HepG2 (cell line): Measurements from ENCODE around the gene HID1. TPM values are rescaled to one million over a fixed set of nuclear protein-coding genes. Genes with fewer than 3 reads are reported as not detected.

Experiments
- ATAC-seq: fragments of 200-7000 bp; cut with Tn5 transposase; 3 replicates; pipeline ENCODE4 v1.9.1; 2020; ENCODE audit warnings: mild to moderate bottlenecking, moderate library complexity
- BruUV-seq: library from RNA; stranded (reverse); fragments of 400-500 nt; replicated peaks from 2 replicates; lab custom pipeline; 2021; lab: Mats Ljungman, UMichigan
- CTCF ChIA-PET: fragments of 300-600 bp; formaldehyde crosslinking; extraction: SDS; loops from one replicate; lab custom pipeline; 2021; ENCODE audit warnings: low total read pairs, inconsistent platforms, low intra/inter-chr PET ratio; lab: Yijun Ruan, JAX
- POLR2A ChIA-PET: fragments of 350-600 bp; sonication (Branson Sonifier 250); formaldehyde crosslinking; loops from one replicate; lab custom pipeline; 2020; ENCODE audit warnings: antibody characterized with exemption, inconsistent platforms; lab: Yijun Ruan, JAX
- DNase-seq: peaks from one replicate; pipeline ENCODE4 v3.0.0-alpha.2; 2015; ENCODE audit warnings: low spot score
- FAIRE-seq: peaks from 3 replicates; lab custom pipeline; 2011; peaks lifted over from hg19 to GRCh38; lab: Jason Lieb, UNC
- H2AFZ ChIP-seq: one replicate; pipeline ENCODE4 v1.6.1; 2011; ENCODE audit warnings: low read length, inconsistent platforms
- H3K27ac ChIP-seq: fragments of 300-600 bp; 3 replicates; pipeline ENCODE4 v1.8.0; 2011; ENCODE audit warnings: mixed run types, mild to moderate bottlenecking, mixed read lengths, low read length, inconsistent platforms; ENCODE audit not compliant: insufficient read depth; ENCODE audit errors: extremely low read length
- H3K27me3 ChIP-seq, 2 experiments: fragments of 200-600 bp in 1 of 2; 2 replicates in 1 of 2; 3 replicates in 1 of 2; pipeline versions ENCODE4 v1.6.0 to v1.8.0; 2011; ENCODE audit warnings: low read length in 2 of 2, mild to moderate bottlenecking in 2 of 2, moderate library complexity in 2 of 2, inconsistent platforms in 1 of 2; ENCODE audit not compliant: insufficient read depth in 2 of 2, control insufficient read depth in 1 of 2
- H3K36me3 ChIP-seq, 2 experiments: fragments of 200-600 bp in 1 of 2; replicated peaks in 1 of 2; 2 replicates in 1 of 2; 3 replicates in 1 of 2; pipeline versions ENCODE4 v1.5.1 to v1.8.0; 2011; ENCODE audit warnings: low read length in 2 of 2, inconsistent platforms in 1 of 2; ENCODE audit not compliant: insufficient read depth in 2 of 2, control insufficient read depth in 1 of 2
- H3K4me1 ChIP-seq: 2 replicates; pipeline ENCODE4 v1.5.1; 2012; ENCODE audit warnings: low read length, inconsistent platforms; ENCODE audit not compliant: insufficient read depth
- H3K4me2 ChIP-seq: 2 replicates; pipeline ENCODE4 v1.6.0; 2011; ENCODE audit warnings: low read depth, low read length, inconsistent platforms
- H3K4me3 ChIP-seq, 3 experiments: fragments of 200-600 bp in 1 of 3; sonication (generic), shearing (Covaris generic) in 1 of 3; replicated peaks in 1 of 3; 2 replicates each; pipeline ENCODE4 v1.5.1; 2011 to 2016; ENCODE audit warnings: low read length in 3 of 3, inconsistent platforms in 2 of 3, low read depth in 2 of 3, mild to moderate bottlenecking in 2 of 3, control low read depth in 1 of 3, mixed read lengths in 1 of 3; ENCODE audit not compliant: insufficient read depth in 1 of 3
- H3K79me2 ChIP-seq: one replicate; pipeline ENCODE4 v1.6.1; 2011; ENCODE audit warnings: low read length, inconsistent platforms; ENCODE audit not compliant: insufficient read depth
- H3K9ac ChIP-seq: 2 replicates; pipeline ENCODE4 v1.6.0; 2011; ENCODE audit warnings: mild to moderate bottlenecking, low read depth, low read length, inconsistent platforms; ENCODE audit not compliant: insufficient read depth
- H3K9me3 ChIP-seq: 2 replicates; pipeline ENCODE4 v1.5.1; 2012; ENCODE audit warnings: mild to moderate bottlenecking, low read length
- H4K20me1 ChIP-seq: 2 replicates; pipeline ENCODE4 v1.6.0; 2011; ENCODE audit warnings: inconsistent platforms, mild to moderate bottlenecking, low read length, moderate library complexity; ENCODE audit not compliant: insufficient read depth
- CHCHD3 ChIP-seq: sonication (generic); formaldehyde crosslinking; IDR thresholded peaks from 2 replicates; pipeline ENCODE4 v1.8.0; 2022; ENCODE audit warnings: mild to moderate bottlenecking, missing genetic modification reagents, moderate library complexity
- EEA1 ChIP-seq: sonication (generic); formaldehyde crosslinking; IDR thresholded peaks from 2 replicates; pipeline ENCODE4 v1.5.1; 2020; ENCODE audit warnings: mild to moderate bottlenecking, missing genetic modification reagents, borderline replicate concordance
- HDAC2 ChIP-seq: sonication (generic); formaldehyde crosslinking; IDR thresholded peaks from 2 replicates; pipeline ENCODE4 v1.4.0; 2020; ENCODE audit warnings: missing genetic modification reagents
- SIN3B ChIP-seq: fragments of 150-350 bp; IDR thresholded peaks from 2 replicates; pipeline ENCODE4 v1.6.1; 2014; ENCODE audit warnings: low read length
- THYN1 ChIP-seq: sonication (generic); formaldehyde crosslinking; IDR thresholded peaks from 2 replicates; pipeline ENCODE4 v1.8.1; 2023; ENCODE audit warnings: low read depth, mild to moderate bottlenecking, moderate library complexity, missing genetic modification reagents, borderline replicate concordance
- ZNF282 ChIP-seq: fragments of 450-650 bp; IDR thresholded peaks from 2 replicates; pipeline ENCODE4 v1.6.1; 2018; ENCODE audit not compliant: partially characterized antibody
- ZNF574 ChIP-seq: sonication (generic); formaldehyde crosslinking; IDR thresholded peaks from 2 replicates; pipeline ENCODE4 v1.4.0; 2020; ENCODE audit warnings: missing genetic modification reagents
- ZNF703 ChIP-seq: sonication (generic); formaldehyde crosslinking; IDR thresholded peaks from 2 replicates; pipeline ENCODE4 v1.5.1; 2020; ENCODE audit warnings: missing genetic modification reagents, mild to moderate bottlenecking, moderate library complexity, borderline replicate concordance
- ZSCAN29 ChIP-seq: sonication (generic); formaldehyde crosslinking; conservative IDR thresholded peaks from 2 replicates; pipeline ENCODE4 v1.4.0; 2020; ENCODE audit warnings: mild to moderate bottlenecking, missing genetic modification reagents
- WGBS: methylation state at CpG from one replicate; pipeline ENCODE4 v1.1.6; 2017; ENCODE audit warnings: low lambda C conversion rate; 5-methylcytosine and 5-hydroxymethylcytosine counted together
- in situ Hi-C: cut with HindIII; loops from 2 replicates; pipeline ENCODE4 v1.10.0; 2017; ENCODE audit warnings: low pct_unique_long_range_greater_than_20kb; ENCODE audit not compliant: extremely low pct_ligation_motif_present
- intact Hi-C: fragments of 100-400 bp; cut with micrococcal nuclease; formaldehyde crosslinking; loops from one replicate; pipeline ENCODE4 v1.10.0; 2022; ENCODE audit not compliant: unreplicated experiment
- polyA plus RNA-seq, 8 experiments: library from polyadenylated mRNA; depleted of rRNA in 3 of 8; stranded (reverse) in 7 of 8; unstranded in 1 of 8; fragments of >200 nt; fragmentation: Illumina TruSeq in 4 of 8; extraction: Trizol in 4 of 8; gene quantifications; 2 replicates each; pipeline versions ENCODE4 v1.2.1 to v1.2.3, GENCODE V29; 2011 to 2016; ENCODE audit warnings: low read depth in 4 of 8, missing spikeins in 1 of 8, mixed read lengths in 1 of 8; ENCODE audit not compliant: insufficient read depth in 1 of 8
- total RNA-seq, 5 experiments: library from RNA; depleted of rRNA; stranded (reverse); fragments of >200 nt; fragmentation: Illumina TruSeq; extraction: Trizol; gene quantifications; 2 replicates each; pipeline ENCODE4 v1.2.3, GENCODE V29; 2016; ENCODE audit warnings: low read depth in 1 of 5
- TF ChIP-seq, protein P1 (sequence below): IDR thresholded peaks from 2 replicates; pipeline ENCODE4 v1.6.1; 2016; ENCODE audit warnings: control low read depth
- TF ChIP-seq, protein P2 (sequence below): sonication (generic); formaldehyde crosslinking; IDR thresholded peaks from 2 replicates; pipeline ENCODE4 v1.4.0; 2020; ENCODE audit warnings: low read depth, mild to moderate bottlenecking, missing genetic modification reagents

Gene HID1
- total and polyA plus RNA-seq, 2 of the 13 experiments (the other 11 are each of a cell fraction or from before 2014, with no cell fraction given): 2.1 to 10.6 TPM

- Histone ChIP-seq H3K4me3 (no peak overlapping the region), H3K9me3 (no peaks in the 10 kb centered on the region), H3K4me2 (no peak overlapping the region), H3K27ac (no peak overlapping the region), H4K20me1 (no peaks in the 10 kb centered on the region), H3K27me3 (peaks cover 0 to 8% of the 10 kb centered on the region in 2 experiments; a peak in 2 of 5 replicates), H3K79me2 (no peaks in the 10 kb centered on the region), H3K9ac (no peak overlapping the region), H3K36me3 (no peaks in the 10 kb centered on the region), H3K4me1 (peaks cover 9% of the 10 kb centered on the region; the same call in 1 of the 2 replicates), H2AFZ (no peak overlapping the region)
- ChIA-PET POLR2A (interaction anchor here (0.7 to 2.6 kb wide), 7 partner anchors 9 to 85 kb away, joined by 3 to 10 read pairs (median 3); partner anchors contain the start of genes FDXR and MRPL58), CTCF (interaction anchor here (1.2 to 2.8 kb wide), 6 partner anchors 10 to 167 kb away, joined by 3 to 32 read pairs (median 7); partner anchors contain the start of genes MRPL58, OTOP2 and USH1G)
- BruUV-seq: no TSS peak
- peak; percentile 55 for ATAC-seq
- WGBS: 26% methylated on average over 18 of the region's 33 CpGs
- in situ Hi-C loops: loop anchor here (5.0 kb wide), 1 partner anchor 36 kb away; the partner anchor contains the start of genes OTOP2 and USH1G
- intact Hi-C loops: loop anchor here (1.0 kb wide), 1 partner anchor 35 kb away; the partner anchor contains the start of gene USH1G
- peak; percentile 81 for FAIRE-seq
- peak; percentile 41 for DNase-seq
- TF ChIP-seq ZNF703 (CRISPR knock-in tag): no peak
- TF ChIP-seq ZSCAN29: no peak
- no peak for TF ChIP-seq SIN3B
- TF ChIP-seq ZNF282: no peak
- TF ChIP-seq, protein P1, sequence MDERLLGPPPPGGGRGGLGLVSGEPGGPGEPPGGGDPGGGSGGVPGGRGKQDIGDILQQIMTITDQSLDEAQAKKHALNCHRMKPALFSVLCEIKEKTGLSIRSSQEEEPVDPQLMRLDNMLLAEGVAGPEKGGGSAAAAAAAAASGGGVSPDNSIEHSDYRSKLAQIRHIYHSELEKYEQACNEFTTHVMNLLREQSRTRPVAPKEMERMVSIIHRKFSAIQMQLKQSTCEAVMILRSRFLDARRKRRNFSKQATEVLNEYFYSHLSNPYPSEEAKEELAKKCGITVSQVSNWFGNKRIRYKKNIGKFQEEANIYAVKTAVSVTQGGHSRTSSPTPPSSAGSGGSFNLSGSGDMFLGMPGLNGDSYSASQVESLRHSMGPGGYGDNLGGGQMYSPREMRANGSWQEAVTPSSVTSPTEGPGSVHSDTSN: no peak
- TF ChIP-seq THYN1 (CRISPR knock-in tag): no peak
- no peak for TF ChIP-seq EEA1 (CRISPR knock-in tag)
- TF ChIP-seq, protein P2, sequence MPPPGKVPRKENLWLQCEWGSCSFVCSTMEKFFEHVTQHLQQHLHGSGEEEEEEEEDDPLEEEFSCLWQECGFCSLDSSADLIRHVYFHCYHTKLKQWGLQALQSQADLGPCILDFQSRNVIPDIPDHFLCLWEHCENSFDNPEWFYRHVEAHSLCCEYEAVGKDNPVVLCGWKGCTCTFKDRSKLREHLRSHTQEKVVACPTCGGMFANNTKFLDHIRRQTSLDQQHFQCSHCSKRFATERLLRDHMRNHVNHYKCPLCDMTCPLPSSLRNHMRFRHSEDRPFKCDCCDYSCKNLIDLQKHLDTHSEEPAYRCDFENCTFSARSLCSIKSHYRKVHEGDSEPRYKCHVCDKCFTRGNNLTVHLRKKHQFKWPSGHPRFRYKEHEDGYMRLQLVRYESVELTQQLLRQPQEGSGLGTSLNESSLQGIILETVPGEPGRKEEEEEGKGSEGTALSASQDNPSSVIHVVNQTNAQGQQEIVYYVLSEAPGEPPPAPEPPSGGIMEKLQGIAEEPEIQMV: 0 out of 2 replicates have a peak, but pooled peaks have one; percentile 25
- 0 out of 2 replicates have a peak, but pooled peaks have one; percentile 14 for TF ChIP-seq ZNF574 (CRISPR knock-in tag)
- 0 out of 2 replicates have a peak, but pooled peaks have one; percentile 46 for TF ChIP-seq HDAC2 (CRISPR knock-in tag)
- TF ChIP-seq CHCHD3 (CRISPR knock-in tag): no peak
Measured at GRCh38 chr17:74957935-74958740, 14.4 kb downstream of the HID1 start.
